Measurements from ENCODE around the gene PLXNA2. TPM values are rescaled to one million over a fixed set of nuclear protein-coding genes. Genes with fewer than 3 reads are reported as not detected.

The PLXNA2 gene
- total RNA-seq, 6 experiments from 2014 or later = 20.9 to 29.9 (median 28.1) TPM

GRCh38 chr1:208251911-208252835 lies 8.0 kb upstream of the PLXNA2 start:
- Mint-ChIP-seq H3K4me1 (ENCODE audit: low read depth) (peaks cover 37% of the 10 kb centered on the region), H3K36me3 (ENCODE audit: low read depth) (no peaks in the 10 kb centered on the region), H3K4me3 (no peak overlapping the region), H3K27me3 (ENCODE audit: insufficient read depth) (peaks cover 17% of the 10 kb centered on the region), H3K27ac (no peak overlapping the region), H3K9me3 (no peaks in the 10 kb centered on the region)
- no peak for DNase-seq
- TF ChIP-seq CTCF (IDR thresholded peaks at IDR 0.05) = peak; percentile 22; the same call in 1 of the 2 replicates

- Mint-ChIP-seq H3K4me3 (no peak overlapping the region), H3K4me1 (ENCODE audit: low read depth) (peaks cover 27% of the 10 kb centered on the region), H3K27ac (no peak overlapping the region), H3K9me3 (no peaks in the 10 kb centered on the region), H3K36me3 (ENCODE audit: low read depth) (no peaks in the 10 kb centered on the region), H3K27me3 (ENCODE audit: insufficient read depth) (peaks cover 17% of the 10 kb centered on the region)
- TF ChIP-seq CTCF (IDR thresholded peaks at IDR 0.05) = no peak
- DNase-seq = no peak
Measured at GRCh38 chr1:208251015-208251414, 6.8 kb upstream of the PLXNA2 start.

- Mint-ChIP-seq H3K36me3 (ENCODE audit: low read depth) (no peaks in the 10 kb centered on the region), H3K9me3 (no peaks in the 10 kb centered on the region), H3K27ac (no peak overlapping the region), H3K4me3 (no peak overlapping the region), H3K27me3 (ENCODE audit: insufficient read depth) (peaks cover 17% of the 10 kb centered on the region), H3K4me1 (ENCODE audit: low read depth) (peaks cover 24% of the 10 kb centered on the region)
- DNase-seq = no peak
- TF ChIP-seq CTCF (IDR thresholded peaks at IDR 0.05) = no peak
Measured at GRCh38 chr1:208250613-208251012, 6.4 kb upstream of the PLXNA2 start.

DNA sequence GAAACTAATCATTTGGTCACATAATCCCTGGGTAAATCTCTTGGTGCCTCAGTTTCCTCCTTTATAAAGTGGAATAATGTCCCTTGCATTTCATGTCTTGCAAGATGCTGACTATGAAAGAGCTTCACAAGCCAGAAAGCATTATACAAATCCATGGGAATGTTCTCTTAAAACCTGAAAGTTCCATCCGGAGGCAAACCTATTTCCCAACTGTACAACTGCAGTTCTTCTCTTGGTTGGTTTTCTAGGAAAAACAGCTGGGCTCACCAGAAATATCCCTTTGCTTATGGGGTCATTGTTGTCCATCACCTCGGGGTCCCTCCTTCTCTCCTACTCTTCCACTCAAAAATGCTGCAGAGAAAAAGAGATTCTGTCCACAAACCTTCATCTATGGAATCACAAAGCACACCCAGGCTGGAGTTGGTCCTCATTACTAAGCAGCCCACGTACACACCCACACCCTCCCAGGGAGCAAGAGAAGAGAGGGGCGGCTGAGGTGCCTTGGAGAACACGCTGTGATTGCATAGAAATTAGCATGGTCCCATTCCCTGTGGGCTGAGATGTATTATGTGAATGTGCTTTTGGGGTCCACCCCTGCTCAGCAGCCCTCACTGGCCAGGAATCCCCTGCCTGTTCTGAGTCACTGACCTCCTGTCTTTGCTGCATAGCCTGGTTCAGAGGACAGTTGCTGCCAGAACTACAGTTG lies 5.0 kb upstream of the PLXNA2 start:
- Mint-ChIP-seq H3K27me3 (ENCODE audit: insufficient read depth) (peaks cover 15% of the 10 kb centered on the region), H3K4me1 (ENCODE audit: low read depth) (peaks cover 24% of the 10 kb centered on the region), H3K36me3 (ENCODE audit: low read depth) (no peaks in the 10 kb centered on the region), H3K4me3 (no peak overlapping the region), H3K9me3 (no peaks in the 10 kb centered on the region), H3K27ac (no peak overlapping the region)
- TF ChIP-seq CTCF (IDR thresholded peaks at IDR 0.05) = no peak
- DNase-seq = no peak

- H3K4me3 Mint-ChIP-seq = no peak overlapping the region
- peaks cover 18% of the 10 kb centered on the region for H3K4me1 Mint-ChIP-seq (ENCODE audit: low read depth)
- no peaks in the 10 kb centered on the region for H3K9me3 Mint-ChIP-seq
- no peak for DNase-seq
- H3K27me3 Mint-ChIP-seq (ENCODE audit: insufficient read depth) = peaks cover 14% of the 10 kb centered on the region
- TF ChIP-seq CTCF (IDR thresholded peaks at IDR 0.05) = no peak
- no peak overlapping the region for H3K27ac Mint-ChIP-seq
- H3K36me3 Mint-ChIP-seq (ENCODE audit: low read depth) = no peaks in the 10 kb centered on the region
Measured at GRCh38 chr1:208248307-208248801, 4.2 kb upstream of the PLXNA2 start.
